SK-N-SH (cell line): ENCODE measurements around the gene GNB5. TPM values are rescaled to one million over a fixed set of nuclear protein-coding genes. Genes with fewer than 3 reads are reported as not detected.

Source experiments
- CTCF ChIA-PET: fragments of 300-600, 350-600 bp; formaldehyde crosslinking; extraction: SDS; loops from one replicate; lab custom pipeline; 2021; lab: Yijun Ruan, JAX
- POLR2A ChIA-PET: fragments of 350-600 bp; sonication (Branson Sonifier 250); formaldehyde crosslinking; extraction: SDS; loops from one replicate; lab custom pipeline; 2020; ENCODE audit warnings: antibody characterized with exemption, inconsistent platforms; lab: Yijun Ruan, JAX
- DNase-seq: peaks from one replicate; pipeline ENCODE4 v3.0.0; 2012
- H2AFZ ChIP-seq: fragments of 200-600 bp; sonication (generic); 2 replicates; pipeline ENCODE4 v1.8.1; 2016; ENCODE audit warnings: antibody characterized with exemption, mild to moderate bottlenecking, low read depth
- H3F3A ChIP-seq: fragments of 200-600 bp; sonication (generic); replicated peaks from 2 replicates; pipeline ENCODE3; 2016; ENCODE audit warnings: antibody characterized with exemption, mild to moderate bottlenecking; ENCODE audit not compliant: insufficient read depth
- H3K27ac ChIP-seq, 2 experiments: fragments of 200-500 bp in 1 of 2; fragments of 200-600 bp in 1 of 2; sonication (Bioruptor generic) in 1 of 2; sonication (generic), shearing (Covaris generic) in 1 of 2; 2 replicates each; pipeline versions ENCODE4 v1.5.1 to v1.6.1; 2014 to 2016; ENCODE audit warnings: low read depth in 2 of 2, inconsistent platforms in 1 of 2, low read length in 1 of 2, mild to moderate bottlenecking in 1 of 2, mixed read lengths in 1 of 2
- H3K27me3 ChIP-seq: fragments of 200-600 bp; sonication (generic), shearing (Covaris generic); 2 replicates; pipeline ENCODE4 v1.6.1; 2016; ENCODE audit warnings: mixed run types; ENCODE audit not compliant: insufficient read depth
- H3K36me3 ChIP-seq, 2 experiments: fragments of 200-500 bp in 1 of 2; fragments of 200-600 bp in 1 of 2; sonication (Bioruptor generic) in 1 of 2; sonication (generic) in 1 of 2; replicated peaks in 1 of 2; 2 replicates each; pipeline versions ENCODE3 to v1.5.1; 2014 to 2016; ENCODE audit warnings: low read length in 1 of 2, mild to moderate bottlenecking in 1 of 2; ENCODE audit not compliant: insufficient read depth in 2 of 2, control insufficient read depth in 1 of 2
- H3K4me1 ChIP-seq, 2 experiments: fragments of 200-500 bp in 1 of 2; fragments of 200-600 bp in 1 of 2; sonication (Bioruptor generic) in 1 of 2; sonication (generic), shearing (Covaris generic) in 1 of 2; 2 replicates each; pipeline versions ENCODE4 v1.5.1 to v1.6.1; 2014 to 2016; ENCODE audit warnings: low read depth in 1 of 2, low read length in 1 of 2, mixed run types in 1 of 2; ENCODE audit not compliant: insufficient read depth in 2 of 2, control insufficient read depth in 1 of 2
- H3K4me2 ChIP-seq: fragments of 200-600 bp; sonication (generic), shearing (Covaris generic); 2 replicates; pipeline ENCODE4 v1.6.1; 2017; ENCODE audit warnings: mixed run types
- H3K4me3 ChIP-seq, 2 experiments: fragments of 200-500 bp in 1 of 2; fragments of 200-600 bp in 1 of 2; sonication (Bioruptor generic) in 1 of 2; sonication (generic), shearing (Covaris generic) in 1 of 2; 2 replicates each; pipeline versions ENCODE4 v1.5.1 to v1.8.1; 2014 to 2016; ENCODE audit warnings: low read depth in 2 of 2, inconsistent platforms in 1 of 2, low read length in 1 of 2, mild to moderate bottlenecking in 1 of 2, mixed read lengths in 1 of 2, moderate library complexity in 1 of 2
- H3K79me2 ChIP-seq: fragments of 200-600 bp; sonication (generic); 2 replicates; pipeline ENCODE4 v1.8.1; 2017; ENCODE audit warnings: mild to moderate bottlenecking; ENCODE audit not compliant: insufficient read depth
- H3K9ac ChIP-seq: fragments of 200-600 bp; sonication (generic); 2 replicates; pipeline ENCODE4 v1.6.1; 2017; ENCODE audit warnings: mixed run types
- H3K9me2 ChIP-seq: fragments of 200-600 bp; sonication (generic); 2 replicates; pipeline ENCODE4 v1.6.1; 2017; ENCODE audit warnings: mixed run types
- H3K9me3 ChIP-seq: fragments of 200-600 bp; sonication (generic); 2 replicates; pipeline ENCODE4 v1.6.1; 2017; ENCODE audit warnings: mixed run types, mild to moderate bottlenecking, moderate library complexity
- H4K20me1 ChIP-seq: fragments of 200-600 bp; sonication (generic); 2 replicates; pipeline ENCODE4 v1.6.1; 2017; ENCODE audit warnings: mild to moderate bottlenecking, mixed run types; ENCODE audit not compliant: insufficient read depth
- CHD2 ChIP-seq: fragments of 150-350 bp; IDR thresholded peaks from 2 replicates; pipeline ENCODE4 v1.6.1; 2018; ENCODE audit warnings: low read length; ENCODE audit not compliant: partially characterized antibody
- ELF1 ChIP-seq: IDR thresholded peaks from 2 replicates; pipeline ENCODE4 v1.4.0; 2012
- EZH2phosphoT487 ChIP-seq: fragments of 200-600 bp; sonication (generic); IDR thresholded peaks from 2 replicates; pipeline ENCODE4 v1.6.1; 2017; ENCODE audit warnings: low read depth, mixed run types, mild to moderate bottlenecking, antibody characterized with exemption, moderate library complexity, borderline replicate concordance
- FOXM1 ChIP-seq: IDR thresholded peaks from 2 replicates; pipeline ENCODE4 v1.4.0; 2012; ENCODE audit warnings: low read depth, mild to moderate bottlenecking
- GABPA ChIP-seq: IDR thresholded peaks from 2 replicates; pipeline ENCODE4 v1.4.0; 2012; ENCODE audit warnings: low read depth, mild to moderate bottlenecking
- GATA2 ChIP-seq: sonication (generic); formaldehyde crosslinking; IDR thresholded peaks from 2 replicates; pipeline ENCODE4 v1.5.0; 2020; ENCODE audit warnings: mild to moderate bottlenecking, missing genetic modification reagents
- IRF3 ChIP-seq: fragments of 150-350 bp; IDR thresholded peaks from 2 replicates; pipeline ENCODE4 v1.6.1; 2016; ENCODE audit warnings: mild to moderate bottlenecking, low read depth, low read length
- NFIC ChIP-seq: IDR thresholded peaks from 2 replicates; pipeline ENCODE4 v1.4.0; 2012; ENCODE audit warnings: borderline replicate concordance
- NRF1 ChIP-seq: IDR thresholded peaks from 2 replicates; pipeline ENCODE4 v1.6.1; 2012; ENCODE audit warnings: low read depth, mild to moderate bottlenecking, low read length
- RAD21 ChIP-seq: IDR thresholded peaks from 2 replicates; pipeline ENCODE4 v1.6.1; 2012; ENCODE audit warnings: mild to moderate bottlenecking, low read length
- RCOR1 ChIP-seq: fragments of 150-350 bp; IDR thresholded peaks from 2 replicates; pipeline ENCODE4 v1.6.1; 2017; ENCODE audit warnings: antibody characterized with exemption, low read length
- SIN3A ChIP-seq: IDR thresholded peaks from 2 replicates; pipeline ENCODE4 v1.6.1; 2012; ENCODE audit warnings: low read depth, mild to moderate bottlenecking, low read length, moderate library complexity, borderline replicate concordance
- TAF1 ChIP-seq: IDR thresholded peaks from 2 replicates; pipeline ENCODE4 v1.6.1; 2012; ENCODE audit warnings: low read depth, mild to moderate bottlenecking, low read length, moderate library complexity, borderline replicate concordance
- TEAD4 ChIP-seq: IDR thresholded peaks from 2 replicates; pipeline ENCODE4 v1.4.0; 2012; ENCODE audit warnings: mild to moderate bottlenecking, borderline replicate concordance; ENCODE audit not compliant: insufficient read depth
- YY1 ChIP-seq: IDR thresholded peaks from 2 replicates; pipeline ENCODE4 v1.4.0; 2012; ENCODE audit warnings: low read depth, mild to moderate bottlenecking
- WGBS: methylation state at CpG from one replicate; pipeline ENCODE4 v1.1.6; 2017; ENCODE audit warnings: low lambda C conversion rate; 5-methylcytosine and 5-hydroxymethylcytosine counted together
- polyA plus RNA-seq, 3 experiments: library from polyadenylated mRNA; depleted of rRNA; stranded (reverse); fragments of >200 nt; gene quantifications; 2 replicates each; pipeline ENCODE4 v1.2.3, GENCODE V29; 2012
- TF ChIP-seq, protein P1 (sequence below): IDR thresholded peaks from 2 replicates; pipeline ENCODE4; 2012
- TF ChIP-seq, protein P2 (sequence below): IDR thresholded peaks from 2 replicates; pipeline ENCODE4 v1.4.0; 2012; ENCODE audit warnings: low read depth, borderline replicate concordance
- TF ChIP-seq, protein P3 (sequence below): IDR thresholded peaks from 2 replicates; pipeline ENCODE4 v1.4.0; 2012; ENCODE audit warnings: low read depth, borderline replicate concordance
- TF ChIP-seq, protein P4 (sequence below): fragments of 150-350 bp; IDR thresholded peaks from 2 replicates; pipeline ENCODE4 v1.6.1; 2017; ENCODE audit warnings: antibody characterized with exemption, low read length, low read depth, borderline replicate concordance
- TF ChIP-seq, protein P5 (sequence below): fragments of 200-600 bp; sonication (generic); IDR thresholded peaks from 2 replicates; pipeline ENCODE4 v1.6.1; 2017; ENCODE audit warnings: antibody characterized with exemption, mild to moderate bottlenecking, moderate library complexity

The GNB5 gene
- polyA plus RNA-seq, 1 of the 3 experiments (the other 2 are of a cell fraction): 73.7 TPM

DNA sequence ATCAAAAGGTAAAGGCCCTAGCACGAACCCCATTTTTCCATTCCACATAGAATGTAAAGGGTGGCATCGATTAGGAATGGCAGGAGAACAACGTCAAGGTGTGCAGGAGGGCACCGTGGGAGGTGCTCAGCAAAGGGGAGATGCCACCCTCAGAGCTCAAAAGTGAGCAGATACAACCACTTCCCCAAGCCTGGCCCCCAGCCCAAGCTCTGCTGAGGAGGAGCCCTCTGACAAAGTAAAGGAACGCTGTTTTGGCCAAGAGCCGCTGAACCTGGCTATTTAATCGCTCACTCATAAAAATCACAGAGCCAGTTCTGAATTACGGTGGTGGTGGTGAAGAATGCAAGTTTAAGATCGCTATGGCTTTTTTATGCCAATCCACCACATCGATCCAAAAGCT, 12.4 kb downstream of the GNB5 start:
- Histone ChIP-seq H3K36me3 (peaks cover 0 to 7% of the 10 kb centered on the region in 2 experiments), H3K27me3 (no peaks in the 10 kb centered on the region), H3F3A (no peaks in the 10 kb centered on the region), H4K20me1 (no peaks in the 10 kb centered on the region), H3K4me3 (peak overlapping the region; percentile 75 to 84), H3K9me3 (no peaks in the 10 kb centered on the region), H3K4me2 (peak overlapping the region; percentile 82), H3K4me1 (peaks cover 7 to 11% of the 10 kb centered on the region in 2 experiments; a peak in 1 of 4 replicates), H3K27ac (peak overlapping the region; percentile 73 to 88), H3K9ac (peak overlapping the region; percentile 80), H3K9me2 (no peaks in the 10 kb centered on the region), H2AFZ (peak overlapping the region; percentile 92), H3K79me2 (peaks cover 48% of the 10 kb centered on the region)
- no peak for TF ChIP-seq NFIC
- no peak for TF ChIP-seq EZH2phosphoT487
- TF ChIP-seq GABPA: no peak
- TF ChIP-seq TAF1: no peak
- TF ChIP-seq, protein P1, sequence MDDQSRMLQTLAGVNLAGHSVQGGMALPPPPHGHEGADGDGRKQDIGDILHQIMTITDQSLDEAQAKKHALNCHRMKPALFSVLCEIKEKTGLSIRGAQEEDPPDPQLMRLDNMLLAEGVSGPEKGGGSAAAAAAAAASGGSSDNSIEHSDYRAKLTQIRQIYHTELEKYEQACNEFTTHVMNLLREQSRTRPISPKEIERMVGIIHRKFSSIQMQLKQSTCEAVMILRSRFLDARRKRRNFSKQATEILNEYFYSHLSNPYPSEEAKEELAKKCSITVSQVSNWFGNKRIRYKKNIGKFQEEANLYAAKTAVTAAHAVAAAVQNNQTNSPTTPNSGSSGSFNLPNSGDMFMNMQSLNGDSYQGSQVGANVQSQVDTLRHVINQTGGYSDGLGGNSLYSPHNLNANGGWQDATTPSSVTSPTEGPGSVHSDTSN: no peak
- no peak for TF ChIP-seq SIN3A
- TF ChIP-seq GATA2 (CRISPR knock-in tag): no peak
- TF ChIP-seq, protein P2, sequence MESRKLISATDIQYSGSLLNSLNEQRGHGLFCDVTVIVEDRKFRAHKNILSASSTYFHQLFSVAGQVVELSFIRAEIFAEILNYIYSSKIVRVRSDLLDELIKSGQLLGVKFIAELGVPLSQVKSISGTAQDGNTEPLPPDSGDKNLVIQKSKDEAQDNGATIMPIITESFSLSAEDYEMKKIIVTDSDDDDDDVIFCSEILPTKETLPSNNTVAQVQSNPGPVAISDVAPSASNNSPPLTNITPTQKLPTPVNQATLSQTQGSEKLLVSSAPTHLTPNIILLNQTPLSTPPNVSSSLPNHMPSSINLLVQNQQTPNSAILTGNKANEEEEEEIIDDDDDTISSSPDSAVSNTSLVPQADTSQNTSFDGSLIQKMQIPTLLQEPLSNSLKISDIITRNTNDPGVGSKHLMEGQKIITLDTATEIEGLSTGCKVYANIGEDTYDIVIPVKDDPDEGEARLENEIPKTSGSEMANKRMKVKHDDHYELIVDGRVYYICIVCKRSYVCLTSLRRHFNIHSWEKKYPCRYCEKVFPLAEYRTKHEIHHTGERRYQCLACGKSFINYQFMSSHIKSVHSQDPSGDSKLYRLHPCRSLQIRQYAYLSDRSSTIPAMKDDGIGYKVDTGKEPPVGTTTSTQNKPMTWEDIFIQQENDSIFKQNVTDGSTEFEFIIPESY: no peak
- TF ChIP-seq, protein P3, sequence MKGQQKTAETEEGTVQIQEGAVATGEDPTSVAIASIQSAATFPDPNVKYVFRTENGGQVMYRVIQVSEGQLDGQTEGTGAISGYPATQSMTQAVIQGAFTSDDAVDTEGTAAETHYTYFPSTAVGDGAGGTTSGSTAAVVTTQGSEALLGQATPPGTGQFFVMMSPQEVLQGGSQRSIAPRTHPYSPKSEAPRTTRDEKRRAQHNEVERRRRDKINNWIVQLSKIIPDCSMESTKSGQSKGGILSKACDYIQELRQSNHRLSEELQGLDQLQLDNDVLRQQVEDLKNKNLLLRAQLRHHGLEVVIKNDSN: no peak
- TF ChIP-seq, protein P4, sequence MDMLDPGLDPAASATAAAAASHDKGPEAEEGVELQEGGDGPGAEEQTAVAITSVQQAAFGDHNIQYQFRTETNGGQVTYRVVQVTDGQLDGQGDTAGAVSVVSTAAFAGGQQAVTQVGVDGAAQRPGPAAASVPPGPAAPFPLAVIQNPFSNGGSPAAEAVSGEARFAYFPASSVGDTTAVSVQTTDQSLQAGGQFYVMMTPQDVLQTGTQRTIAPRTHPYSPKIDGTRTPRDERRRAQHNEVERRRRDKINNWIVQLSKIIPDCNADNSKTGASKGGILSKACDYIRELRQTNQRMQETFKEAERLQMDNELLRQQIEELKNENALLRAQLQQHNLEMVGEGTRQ: no peak
- no peak for TF ChIP-seq FOXM1
- TF ChIP-seq CHD2: no peak
- no peak for TF ChIP-seq YY1
- no peak for TF ChIP-seq ELF1
- TF ChIP-seq IRF3: no peak
- no peak for TF ChIP-seq NRF1
- TF ChIP-seq TEAD4: no peak
- TF ChIP-seq RAD21: no peak
- TF ChIP-seq, protein P5, sequence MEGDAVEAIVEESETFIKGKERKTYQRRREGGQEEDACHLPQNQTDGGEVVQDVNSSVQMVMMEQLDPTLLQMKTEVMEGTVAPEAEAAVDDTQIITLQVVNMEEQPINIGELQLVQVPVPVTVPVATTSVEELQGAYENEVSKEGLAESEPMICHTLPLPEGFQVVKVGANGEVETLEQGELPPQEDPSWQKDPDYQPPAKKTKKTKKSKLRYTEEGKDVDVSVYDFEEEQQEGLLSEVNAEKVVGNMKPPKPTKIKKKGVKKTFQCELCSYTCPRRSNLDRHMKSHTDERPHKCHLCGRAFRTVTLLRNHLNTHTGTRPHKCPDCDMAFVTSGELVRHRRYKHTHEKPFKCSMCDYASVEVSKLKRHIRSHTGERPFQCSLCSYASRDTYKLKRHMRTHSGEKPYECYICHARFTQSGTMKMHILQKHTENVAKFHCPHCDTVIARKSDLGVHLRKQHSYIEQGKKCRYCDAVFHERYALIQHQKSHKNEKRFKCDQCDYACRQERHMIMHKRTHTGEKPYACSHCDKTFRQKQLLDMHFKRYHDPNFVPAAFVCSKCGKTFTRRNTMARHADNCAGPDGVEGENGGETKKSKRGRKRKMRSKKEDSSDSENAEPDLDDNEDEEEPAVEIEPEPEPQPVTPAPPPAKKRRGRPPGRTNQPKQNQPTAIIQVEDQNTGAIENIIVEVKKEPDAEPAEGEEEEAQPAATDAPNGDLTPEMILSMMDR: no peak
- no peak for TF ChIP-seq RCOR1
- WGBS: 16% methylated on average over 10 of the region's 10 CpGs
- DNase-seq: peak; percentile 33
- ChIA-PET CTCF (interaction anchor here (1.5 to 2.6 kb wide), 4 partner anchors 15 to 49 kb away, joined by 3 to 9 read pairs (median 4); no protein-coding TSS in a partner anchor), POLR2A (interaction anchor here (1.0 to 2.3 kb wide), 3 partner anchors 42 to 207 kb away, joined by 5 to 11 read pairs (median 5); partner anchors contain the start of gene LEO1)
